SK-N-MC (cell line): ENCODE measurements around the gene CROCC2.
A peak's percentile ranks its signal among the peaks of the same experiment; 100 is the strongest.

Experiments
- DNase-seq: peaks from one replicate; pipeline ENCODE4 v3.0.0-alpha.2; 2011; ENCODE audit warnings: low read depth, low spot score
- H3K27ac ChIP-seq: fragments of 200-600 bp; sonication (generic); 2 replicates; pipeline ENCODE4 v1.5.1; 2016; ENCODE audit warnings: mixed run types
- H3K36me3 ChIP-seq: fragments of 200-600 bp; sonication (generic); 2 replicates; pipeline ENCODE4 v1.6.1; 2017; ENCODE audit warnings: antibody characterized with exemption, low read length, mixed read lengths; ENCODE audit not compliant: insufficient read depth
- H3K4me3 ChIP-seq: fragments of 200-600 bp; sonication (generic); 2 replicates; pipeline ENCODE4 v1.5.1; 2016
- H3K9ac ChIP-seq: fragments of 200-600 bp; sonication (generic); 2 replicates; pipeline ENCODE4 v1.8.0; 2017; ENCODE audit warnings: mixed run types, mixed read lengths; ENCODE audit not compliant: insufficient read length
- H3K9me3 ChIP-seq: fragments of 200-600 bp; sonication (generic); 2 replicates; pipeline ENCODE4 v1.6.1; 2017; ENCODE audit warnings: low read depth, mild to moderate bottlenecking, antibody characterized with exemption, low read length, moderate library complexity, mixed read lengths
- EZH2 ChIP-seq: fragments of 200-600 bp; sonication (generic); IDR thresholded peaks from one replicate; pipeline ENCODE4 v1.6.1; 2017; ENCODE audit warnings: antibody characterized with exemption
- FOXP2 ChIP-seq: optimal IDR thresholded peaks from 2 replicates; pipeline ENCODE3; 2011; ENCODE audit warnings: mild to moderate bottlenecking, moderate library complexity; ENCODE audit not compliant: insufficient read depth; ENCODE audit errors: extremely low read length, control extremely low read depth
- POLR2AphosphoS5 ChIP-seq: IDR thresholded peaks from 2 replicates; pipeline ENCODE4 v1.6.1; 2012; ENCODE audit warnings: mild to moderate bottlenecking, low read depth, low read length, borderline replicate concordance

Gene CROCC2

GRCh38 chr2:240926516-240927389 is 20.6 kb downstream of the CROCC2 start:
- TF ChIP-seq FOXP2 (no peak), POLR2AphosphoS5 (no peak)
- H3K36me3 ChIP-seq, result no peaks in the 10 kb centered on the region
- H3K27ac ChIP-seq, result peak overlapping the region; percentile 60; the same call in 1 of the 2 replicates
- H3K4me3 ChIP-seq, result no peak overlapping the region
- no peak overlapping the region for H3K9ac ChIP-seq
- no peaks in the 10 kb centered on the region for H3K9me3 ChIP-seq
- no peak for DNase-seq

DNA sequence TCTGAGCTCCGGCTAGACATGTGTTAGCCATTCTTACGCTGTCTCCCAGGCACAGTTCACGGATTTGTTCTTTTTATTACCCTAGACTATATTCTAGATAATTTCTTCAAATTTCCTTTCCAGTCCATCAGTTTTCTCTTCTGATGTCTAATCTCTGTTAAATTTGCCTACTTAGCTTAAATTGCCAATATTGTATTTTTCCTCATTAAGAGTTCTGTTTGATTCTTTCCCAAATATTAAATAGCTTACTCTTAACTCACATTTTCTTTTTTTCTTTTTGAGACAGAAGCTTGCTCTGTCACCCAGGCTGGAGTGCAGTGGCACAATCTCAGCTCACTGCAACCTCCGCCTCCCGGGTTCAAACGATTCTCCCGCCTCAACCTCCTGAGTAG is 21.2 kb downstream of the CROCC2 start:
- TF ChIP-seq EZH2 (no peak), FOXP2 (no peak), POLR2AphosphoS5 (no peak)
- Histone ChIP-seq H3K36me3 (no peaks in the 10 kb centered on the region), H3K27ac (peak overlapping the region; percentile 60; the same call in 1 of the 2 replicates), H3K9me3 (no peaks in the 10 kb centered on the region), H3K9ac (no peak overlapping the region), H3K4me3 (no peak overlapping the region)
- DNase-seq, result no peak

GRCh38 chr2:240928476-240929363 is 22.6 kb downstream of the CROCC2 start:
- Histone ChIP-seq H3K4me3 (no peak overlapping the region), H3K9me3 (no peaks in the 10 kb centered on the region), H3K9ac (no peak overlapping the region), H3K36me3 (no peaks in the 10 kb centered on the region), H3K27ac (no peak overlapping the region)
- no peak for TF ChIP-seq EZH2
- TF ChIP-seq POLR2AphosphoS5, result no peak
- no peak for TF ChIP-seq FOXP2
- no peak for DNase-seq

DNA sequence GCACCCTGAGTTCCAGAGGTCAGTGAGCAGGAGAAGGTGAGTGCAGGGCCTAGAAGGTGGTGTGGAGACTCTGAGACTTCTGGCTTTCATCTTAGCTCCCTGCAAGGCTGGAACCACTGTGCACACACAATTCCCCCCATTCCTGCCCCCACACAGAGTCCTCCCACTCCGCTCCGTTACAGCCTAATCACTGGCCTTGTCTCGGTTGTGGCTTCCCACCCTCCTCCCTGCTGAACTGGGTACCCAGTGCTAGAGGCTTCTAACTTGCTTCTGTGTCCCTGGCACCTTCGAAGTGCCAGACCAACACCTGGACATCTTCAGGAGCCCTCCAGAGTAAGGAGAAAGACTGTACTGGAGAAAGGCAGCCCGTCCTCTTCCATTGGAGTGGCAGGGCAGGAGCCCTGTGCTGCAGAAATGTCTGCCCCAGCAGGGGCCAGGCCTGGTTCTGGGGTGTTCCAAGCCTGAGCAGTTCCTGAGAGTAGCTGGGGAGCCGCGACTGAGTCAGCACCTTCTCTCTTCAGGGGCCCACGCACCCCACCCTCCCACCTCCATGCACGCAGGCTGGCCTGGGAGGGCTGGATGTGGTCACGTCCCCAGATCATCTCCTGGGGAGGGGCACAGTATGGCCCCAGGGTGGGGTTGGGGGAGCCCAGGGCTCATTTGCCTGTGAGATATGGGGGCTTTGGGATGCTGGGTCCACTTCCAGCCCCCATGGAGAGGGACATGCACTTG is 23.4 kb downstream of the CROCC2 start:
- no peak overlapping the region for H3K27ac ChIP-seq
- no peak overlapping the region for H3K4me3 ChIP-seq
- no peak for DNase-seq
- no peaks in the 10 kb centered on the region for H3K9me3 ChIP-seq
- H3K9ac ChIP-seq, result no peak overlapping the region
- TF ChIP-seq FOXP2, result no peak
- no peak for TF ChIP-seq POLR2AphosphoS5
- no peak for TF ChIP-seq EZH2
- H3K36me3 ChIP-seq, result no peaks in the 10 kb centered on the region

DNA sequence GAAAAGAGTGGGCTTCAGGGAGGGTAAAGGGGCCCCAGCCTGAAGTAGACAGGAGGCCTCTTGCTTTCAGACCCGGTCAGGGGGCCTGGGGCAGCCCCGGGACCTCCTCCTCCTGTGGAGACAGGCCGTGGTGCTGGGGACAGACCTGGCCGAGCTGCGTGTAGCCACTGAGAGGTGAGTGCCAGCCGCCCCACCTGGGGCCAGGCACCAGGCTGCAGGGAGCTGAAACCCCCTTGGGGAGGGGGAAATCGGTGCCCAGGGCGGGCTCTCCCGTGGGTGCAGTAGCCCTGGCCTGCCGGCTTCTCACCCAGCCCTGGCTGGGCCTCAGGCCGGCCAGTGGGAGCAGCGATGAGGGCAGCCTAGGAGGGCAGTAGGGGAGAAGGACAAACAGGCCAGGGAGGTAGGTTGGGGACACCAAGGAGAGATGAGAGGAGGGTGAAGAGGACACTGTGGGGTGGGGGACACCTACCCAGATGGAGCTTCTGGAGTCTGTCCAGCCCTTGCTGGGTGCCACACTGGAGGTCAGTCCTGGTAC is 24.0 kb downstream of the CROCC2 start:
- no peak overlapping the region for H3K4me3 ChIP-seq
- H3K27ac ChIP-seq, result no peak overlapping the region
- DNase-seq, result no peak
- no peak overlapping the region for H3K9ac ChIP-seq
- H3K36me3 ChIP-seq, result no peaks in the 10 kb centered on the region
- TF ChIP-seq POLR2AphosphoS5 (no peak), FOXP2 (no peak), EZH2 (no peak)
- no peaks in the 10 kb centered on the region for H3K9me3 ChIP-seq

DNA sequence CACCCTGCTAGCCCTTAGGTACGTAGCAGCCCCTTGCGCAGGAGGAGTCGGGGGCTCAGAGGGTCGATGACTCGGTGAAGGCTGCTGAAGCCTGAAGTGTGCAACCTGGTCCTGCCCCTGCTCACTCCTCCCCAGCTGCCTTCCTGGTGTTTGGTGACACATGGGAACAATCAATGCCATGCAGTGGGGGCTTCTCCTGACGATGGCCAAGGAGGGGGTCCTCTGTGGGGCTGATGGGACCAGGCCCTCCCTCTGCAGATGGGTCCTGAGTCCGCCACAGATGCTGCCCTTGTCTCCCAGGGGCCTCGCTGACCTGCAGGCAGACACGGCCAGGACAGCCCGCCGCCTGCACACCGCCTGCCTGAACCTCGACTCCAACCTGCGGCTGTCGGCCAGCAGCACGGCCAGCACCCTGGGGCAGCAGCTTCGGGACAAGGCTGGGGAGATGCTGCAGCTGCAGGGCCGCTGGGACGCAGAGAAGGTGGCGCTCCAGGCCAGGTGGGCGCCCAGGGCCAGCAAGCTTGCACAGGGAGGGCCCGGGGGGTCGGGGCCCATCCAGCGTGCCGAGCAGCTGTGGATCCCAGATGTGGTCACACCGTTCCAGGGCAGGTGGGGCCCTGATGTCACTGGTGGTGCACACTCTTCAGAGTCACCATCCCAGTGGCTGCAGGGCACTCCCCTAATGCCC is 24.6 kb downstream of the CROCC2 start:
- no peaks in the 10 kb centered on the region for H3K36me3 ChIP-seq
- H3K9me3 ChIP-seq, result no peaks in the 10 kb centered on the region
- H3K27ac ChIP-seq, result no peak overlapping the region
- no peak overlapping the region for H3K9ac ChIP-seq
- no peak for TF ChIP-seq FOXP2
- TF ChIP-seq EZH2, result no peak
- no peak for TF ChIP-seq POLR2AphosphoS5
- H3K4me3 ChIP-seq, result no peak overlapping the region
- DNase-seq, result no peak

DNA sequence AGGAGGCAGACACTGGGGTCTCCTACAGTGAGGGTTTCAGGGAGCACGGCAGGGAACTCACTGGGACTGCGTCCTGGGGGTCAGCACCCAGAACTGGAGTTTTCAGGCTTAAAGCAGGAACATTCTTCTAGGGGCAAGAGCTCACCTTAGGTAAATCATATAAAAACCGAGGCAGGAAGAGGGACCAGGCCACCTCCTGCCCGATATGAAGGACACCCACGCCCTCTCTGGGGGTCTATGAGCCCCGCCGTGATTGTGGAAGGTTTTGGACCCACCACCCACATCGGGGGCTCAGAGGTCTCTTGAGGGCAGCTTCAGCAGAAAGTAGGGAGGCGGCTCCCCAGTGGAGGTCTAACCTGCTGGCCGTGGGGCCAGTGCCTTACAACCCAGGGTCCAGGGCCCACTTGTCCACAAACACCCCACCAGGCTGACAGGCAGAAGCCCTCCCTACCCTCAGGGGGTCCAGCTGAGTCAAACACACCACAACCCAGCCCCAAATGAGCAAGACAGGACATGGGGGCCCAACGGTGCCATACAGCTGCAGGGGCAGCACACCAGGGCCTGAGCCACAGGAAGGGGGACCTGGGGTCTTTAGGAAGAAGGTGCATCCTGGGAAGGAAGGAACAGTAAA is 25.3 kb downstream of the CROCC2 start:
- no peak overlapping the region for H3K9ac ChIP-seq
- no peak for DNase-seq
- H3K9me3 ChIP-seq, result no peaks in the 10 kb centered on the region
- no peaks in the 10 kb centered on the region for H3K36me3 ChIP-seq
- H3K27ac ChIP-seq, result no peak overlapping the region
- no peak overlapping the region for H3K4me3 ChIP-seq
- TF ChIP-seq POLR2AphosphoS5 (no peak), FOXP2 (no peak), EZH2 (no peak)
